GM21367 (cell line): Measurements from ENCODE around the gene CENPP.

Experiments
- ATAC-seq: cut with Tn5 transposase; IDR thresholded peaks from one replicate; pipeline ENCODE4 v1.9.1; 2021; ENCODE audit not compliant: unreplicated experiment

CENPP gene

DNA sequence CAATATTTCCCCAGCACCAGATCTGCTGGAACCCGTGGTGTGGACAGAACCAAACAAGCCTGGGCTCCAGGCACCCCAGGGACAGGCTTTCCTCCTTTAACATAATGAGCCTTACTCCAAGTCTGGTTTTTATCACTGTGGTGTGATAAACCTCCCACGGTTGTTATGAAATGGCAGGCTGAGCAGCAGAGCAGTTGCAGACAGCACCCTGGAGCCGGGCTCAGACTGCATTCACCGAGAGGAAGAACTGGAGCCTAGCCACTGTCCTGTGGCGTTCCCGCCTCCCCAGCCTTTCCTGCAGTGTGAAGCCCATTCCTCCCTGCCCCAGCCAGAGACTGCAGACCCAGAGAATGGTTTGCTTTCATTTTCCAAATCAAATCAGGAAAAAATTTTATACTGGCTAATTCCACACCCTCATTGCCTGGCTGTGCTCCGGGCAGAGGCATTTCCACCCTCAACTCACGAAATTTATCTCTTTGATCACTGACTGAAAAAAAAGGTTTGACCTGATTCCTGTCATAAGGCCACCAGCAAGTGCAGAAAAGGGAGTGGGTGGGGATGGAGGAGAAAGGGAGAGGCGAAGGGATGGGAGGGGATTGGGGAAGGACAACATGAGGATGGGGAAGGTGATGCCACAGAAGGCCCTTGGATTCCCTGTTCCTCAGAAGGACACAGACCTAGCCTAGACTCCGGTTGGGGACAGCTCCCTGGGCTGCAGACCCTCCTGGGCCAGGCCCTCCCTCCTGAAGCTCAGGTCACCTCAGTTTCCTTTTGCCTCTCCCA is 325.3 kb downstream of the CENPP start:
- no peak for ATAC-seq

DNA sequence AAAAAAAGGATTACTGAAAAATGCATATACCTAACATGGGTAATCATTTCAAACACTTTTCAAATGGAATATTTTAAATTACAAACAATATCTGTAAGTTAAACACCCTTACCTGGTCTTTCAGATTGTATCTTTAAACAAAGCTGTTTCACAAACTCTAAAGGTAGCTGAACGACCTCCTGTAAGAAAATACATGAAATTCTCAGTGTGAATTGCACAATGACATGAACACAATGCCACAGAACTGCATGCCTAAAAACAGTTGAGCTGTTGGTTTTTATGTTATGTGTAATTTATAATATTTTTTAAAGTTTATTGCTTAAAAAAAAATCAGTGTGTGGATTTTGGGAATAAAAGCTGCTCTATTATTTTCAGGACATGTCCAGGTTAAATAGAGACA is 326.7 kb downstream of the CENPP start:
- no peak for ATAC-seq

GRCh38 chr9:92654481-92655301 is 328.9 kb downstream of the CENPP start:
- ATAC-seq, result no peak

DNA sequence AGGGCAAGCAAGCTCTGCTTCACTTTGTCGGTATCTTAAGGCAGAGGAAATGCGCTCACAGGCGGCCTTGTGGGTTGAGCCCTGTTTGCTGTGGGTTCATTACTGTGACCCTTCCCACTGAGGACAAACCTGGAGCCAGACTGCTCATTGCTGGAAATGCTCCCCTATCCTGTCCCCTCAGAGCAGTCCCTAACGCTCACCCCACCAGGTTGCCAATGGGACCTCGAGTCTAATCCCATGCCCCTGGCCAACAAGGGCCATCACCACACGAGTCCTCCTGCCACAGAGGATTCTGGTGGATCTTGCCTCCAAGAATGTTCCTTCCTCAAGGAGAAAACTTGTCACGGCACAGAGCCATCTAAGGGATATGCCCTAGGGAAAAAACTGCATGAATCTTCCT is 329.6 kb downstream of the CENPP start:
- no peak for ATAC-seq

DNA sequence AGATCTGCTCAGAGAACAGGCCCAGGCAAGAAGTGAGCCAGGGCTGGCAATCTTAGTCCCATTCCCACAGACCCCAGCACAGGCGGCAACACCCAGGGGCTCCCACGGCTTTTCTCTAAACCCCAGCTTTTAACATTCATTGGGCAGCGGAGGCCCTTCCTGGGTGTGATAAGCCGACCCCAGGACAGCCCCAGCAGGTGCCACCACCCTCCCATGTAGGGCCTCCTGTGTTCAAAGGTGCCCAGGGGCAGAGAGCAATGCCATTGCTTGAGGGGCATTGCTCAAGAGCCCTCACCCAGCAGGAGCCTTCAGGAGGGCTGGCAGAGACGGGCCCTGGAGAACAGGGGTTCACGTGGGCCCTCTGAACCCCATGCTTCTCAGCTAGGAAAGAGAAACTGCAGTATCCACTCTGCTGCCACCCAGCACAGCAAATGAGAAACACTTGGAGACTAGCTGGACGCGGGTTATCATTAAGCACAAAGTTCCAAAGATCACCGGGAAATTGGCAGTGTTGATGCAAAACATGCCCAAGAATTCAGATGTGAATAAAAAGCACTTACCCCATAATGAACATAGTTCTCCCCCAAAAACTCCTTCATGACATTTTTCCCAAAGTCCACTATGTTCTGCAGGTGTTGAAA is 330.3 kb downstream of the CENPP start:
- no peak for ATAC-seq

DNA sequence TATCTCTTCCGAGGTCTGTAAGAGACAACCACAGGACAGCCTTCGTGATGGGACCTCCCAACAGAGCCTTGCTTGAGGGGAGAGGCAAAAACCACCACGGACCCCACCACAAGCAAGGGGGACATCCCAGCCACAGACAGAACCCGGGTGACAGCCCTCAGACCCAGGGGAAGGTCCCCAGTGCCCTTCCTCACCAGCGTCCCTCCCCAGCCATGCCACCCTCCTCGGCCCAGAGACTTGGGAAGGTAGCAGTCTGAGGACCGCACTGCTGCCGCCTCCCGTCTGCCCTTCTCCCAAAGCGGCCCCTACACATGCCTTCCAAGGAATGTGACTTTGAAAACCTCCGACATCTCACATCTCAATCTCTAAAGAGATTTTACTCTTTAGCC is 330.8 kb downstream of the CENPP start:
- ATAC-seq, result no peak

- no peak for ATAC-seq
These were observed 331.7 kb downstream of the CENPP start for GRCh38 chr9:92657296-92658094.

- no peak for ATAC-seq
These were observed 332.4 kb downstream of the CENPP start for GRCh38 chr9:92658176-92658575.

DNA sequence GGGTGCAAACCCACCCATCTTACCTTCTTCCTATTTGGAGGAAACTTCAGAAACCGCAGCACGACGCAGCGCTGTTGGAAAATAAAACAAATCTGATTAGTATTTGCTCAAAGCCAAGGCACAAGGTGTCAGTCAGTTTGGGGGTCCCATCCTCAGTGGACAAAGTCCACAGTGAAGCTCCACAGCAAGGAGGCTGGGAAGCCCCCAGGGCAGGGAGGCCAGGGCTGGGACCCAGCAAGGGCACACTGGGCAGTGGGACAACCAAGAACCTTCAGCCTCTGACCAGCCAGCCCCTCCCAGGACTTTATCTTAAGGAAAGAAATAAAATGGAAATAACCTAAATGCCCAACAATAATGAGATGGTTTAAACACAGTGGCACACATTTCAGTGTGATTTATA is 332.9 kb downstream of the CENPP start:
- ATAC-seq, result no peak

DNA sequence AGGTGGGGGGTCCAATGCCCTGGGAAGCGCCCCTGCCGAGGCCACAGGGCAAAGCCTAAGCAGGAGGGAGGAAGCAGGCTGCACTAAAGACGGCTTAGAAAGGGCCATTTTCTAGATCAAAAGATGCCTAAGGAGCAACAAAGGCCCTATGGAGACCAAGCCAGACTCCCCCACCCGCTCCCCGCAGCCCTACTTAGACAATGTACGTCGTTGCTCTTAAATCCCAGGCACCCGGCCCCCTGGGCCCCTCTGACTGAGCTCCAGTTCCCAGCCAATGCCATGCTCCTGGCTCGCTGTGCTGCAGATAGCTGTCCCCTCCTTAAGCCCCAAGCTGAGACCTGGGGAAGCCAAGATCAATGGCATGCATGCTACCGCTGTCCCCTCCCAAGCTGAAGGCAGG is 333.8 kb downstream of the CENPP start:
- no peak for ATAC-seq

- ATAC-seq, result no peak
These were observed 334.5 kb downstream of the CENPP start for GRCh38 chr9:92660266-92660665.

- no peak for ATAC-seq
These were observed 335.4 kb downstream of the CENPP start for GRCh38 chr9:92661127-92661526.

DNA sequence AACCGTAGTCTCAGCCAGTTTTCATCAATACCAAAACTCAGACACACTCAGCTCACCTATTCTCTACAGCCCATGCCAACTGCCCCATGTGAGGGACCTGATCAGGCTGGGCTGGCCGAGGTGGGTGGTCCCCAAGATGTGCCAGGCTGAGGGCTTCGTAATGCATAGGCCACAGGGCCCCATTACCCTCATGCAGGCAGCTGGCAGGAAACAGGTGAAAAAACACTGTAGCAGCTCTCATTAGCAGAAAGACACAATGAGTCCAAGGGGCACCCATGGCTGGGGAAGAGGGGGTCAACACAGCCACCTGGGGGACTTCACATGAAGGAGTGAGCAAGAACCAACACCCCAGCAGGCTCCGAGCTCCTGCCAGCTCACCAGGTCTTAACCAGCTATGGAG is 336.0 kb downstream of the CENPP start:
- no peak for ATAC-seq

- ATAC-seq, result no peak
These were observed 337.4 kb downstream of the CENPP start for GRCh38 chr9:92663126-92663525.

DNA sequence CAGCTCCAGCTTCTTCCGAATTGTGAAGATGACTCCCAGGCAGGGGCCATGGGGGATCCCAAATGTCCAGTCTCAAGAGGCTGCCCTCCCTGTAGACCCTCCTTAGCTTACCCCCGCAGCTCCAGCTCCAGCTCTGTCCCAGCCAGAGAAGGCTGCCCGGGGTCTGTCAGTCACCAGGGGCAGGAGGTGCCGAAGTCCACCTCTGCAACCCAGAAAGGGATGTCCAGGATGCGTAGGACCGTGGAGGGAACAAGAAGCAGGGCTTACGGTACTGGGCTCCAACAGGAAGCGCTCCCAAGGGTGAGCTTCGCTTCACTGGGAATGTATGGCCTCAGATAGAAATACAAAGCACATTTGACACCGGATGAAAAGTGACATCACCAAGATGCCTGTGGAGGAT is 338.2 kb downstream of the CENPP start:
- no peak for ATAC-seq

DNA sequence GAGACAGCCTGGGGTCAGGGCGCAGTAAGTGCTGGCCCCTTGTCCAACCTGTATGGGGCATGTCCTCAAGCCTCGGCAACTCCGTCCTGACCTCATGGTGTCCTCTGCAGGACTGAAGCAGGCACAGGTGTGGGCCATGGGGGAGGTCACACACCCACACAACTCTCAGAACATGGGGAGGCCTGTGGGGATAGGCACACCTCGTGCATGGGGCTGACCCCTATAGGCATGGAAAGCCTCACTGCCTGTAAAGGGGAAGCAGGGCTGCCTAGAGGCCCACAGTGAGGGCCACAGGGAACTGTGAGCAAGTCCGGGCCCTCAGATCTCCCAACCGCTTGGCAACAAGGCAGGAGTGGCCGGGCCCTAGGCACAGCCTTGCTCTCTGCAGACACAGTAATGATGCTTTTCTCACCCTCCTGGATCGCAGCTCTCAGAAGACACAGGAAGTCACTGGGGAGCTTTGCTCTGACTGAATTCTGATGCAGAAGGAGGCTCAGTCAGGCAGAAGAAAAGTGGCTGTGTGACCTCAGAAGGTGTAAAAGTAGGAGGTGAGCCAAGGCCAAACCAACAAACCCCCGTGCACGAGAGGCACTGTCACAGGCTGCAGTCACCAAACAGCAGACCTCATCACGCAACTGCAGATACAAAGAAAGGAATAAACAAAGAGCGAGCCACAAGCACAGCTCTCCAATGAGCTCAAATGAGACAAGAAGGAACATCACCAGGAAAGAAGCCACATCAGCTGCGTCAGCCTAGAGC is 338.8 kb downstream of the CENPP start:
- no peak for ATAC-seq

DNA sequence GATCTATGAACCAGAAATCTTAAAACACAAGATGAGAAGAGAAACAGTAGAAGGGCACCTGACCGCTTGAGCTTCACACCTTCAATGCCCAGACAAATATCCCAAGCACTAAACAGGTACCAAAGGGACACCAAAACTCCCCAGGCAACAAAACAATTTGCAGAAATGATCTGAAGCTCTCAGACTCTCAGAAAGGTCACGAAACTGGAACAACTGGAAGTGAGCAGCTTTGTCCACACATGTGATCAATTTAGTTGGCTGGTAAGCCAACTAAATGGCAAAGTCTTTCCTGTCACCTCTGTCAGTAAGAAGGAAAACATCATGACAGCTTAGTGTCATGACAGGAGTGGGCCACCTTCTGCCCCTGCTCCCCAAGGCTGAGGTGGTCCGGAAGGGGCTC is 340.1 kb downstream of the CENPP start:
- no peak for ATAC-seq

DNA sequence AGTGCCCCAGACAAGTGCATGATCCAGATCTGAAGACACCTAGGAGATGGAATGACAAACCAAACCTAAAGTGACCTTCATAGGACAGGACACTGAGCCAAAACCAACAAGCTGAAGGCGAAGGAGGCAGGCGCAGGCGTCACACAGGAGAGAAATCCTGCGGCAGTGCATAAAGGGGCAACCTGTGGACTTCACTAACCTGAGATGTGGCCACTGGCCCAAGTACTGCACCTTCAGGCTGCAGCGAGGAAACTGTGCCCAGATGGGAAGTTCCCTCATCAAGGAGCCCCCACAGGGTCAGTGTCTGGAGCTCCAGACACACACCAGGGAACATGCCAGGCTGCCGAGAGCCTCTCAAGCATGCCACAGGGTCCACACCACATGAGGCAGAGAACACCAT is 340.5 kb downstream of the CENPP start:
- no peak for ATAC-seq

DNA sequence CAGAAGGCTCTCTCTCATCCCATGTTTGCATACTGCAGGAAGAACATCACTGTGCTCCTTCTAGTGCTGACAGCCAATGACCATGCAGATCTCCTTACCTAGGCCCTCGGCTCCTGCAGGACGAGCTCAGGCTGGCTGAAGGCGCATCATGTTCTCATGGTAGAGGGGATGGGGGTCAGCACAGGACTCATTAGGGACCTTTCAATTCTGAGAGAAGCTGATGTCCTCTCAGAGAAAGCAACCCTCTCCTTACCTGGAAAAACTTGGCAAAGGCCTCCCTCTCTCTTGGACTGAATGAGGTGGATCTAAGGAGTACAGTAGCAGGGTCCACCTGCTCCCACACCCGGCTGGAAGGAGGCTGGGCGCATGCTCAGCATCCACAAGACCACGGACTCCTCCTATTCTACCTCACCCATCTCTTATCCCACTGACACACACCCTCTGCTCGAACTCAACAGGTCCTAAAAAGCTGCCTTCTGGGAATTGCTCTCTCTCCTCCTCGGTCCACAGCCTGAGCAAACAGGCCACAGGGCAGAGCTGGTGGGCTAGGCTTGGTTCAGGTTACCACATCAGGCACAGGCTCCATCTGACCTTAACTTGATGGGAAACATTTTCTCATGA is 341.3 kb downstream of the CENPP start:
- ATAC-seq, result no peak
